AG04449 (cell line): ENCODE results near the gene GAST.

Source experiments
- CTCF ChIA-PET: fragments of 350-600 bp; formaldehyde crosslinking; extraction: SDS; loops from one replicate; lab custom pipeline; 2021; ENCODE audit warnings: antibody characterized with exemption; lab: Yijun Ruan, JAX
- POLR2A ChIA-PET: fragments of 400-600, 350-600 bp; formaldehyde crosslinking; extraction: SDS; loops from one replicate; lab custom pipeline; 2020; ENCODE audit warnings: antibody characterized with exemption, inconsistent platforms; lab: Yijun Ruan, JAX
- DNase-seq: peaks from one replicate; pipeline ENCODE4 v3.0.0-alpha.2; 2010; ENCODE audit warnings: low read depth, low spot score
- H3K4me3 ChIP-seq: 2 replicates; pipeline ENCODE4 v1.5.1; 2011; ENCODE audit warnings: low read depth, mild to moderate bottlenecking, control low read depth, low read length
- TF ChIP-seq, protein P1 (sequence below): IDR thresholded peaks from one replicate; pipeline ENCODE4 v1.5.1; 2011; ENCODE audit warnings: mild to moderate bottlenecking, moderate library complexity, low read length, control low read depth, inconsistent platforms; ENCODE audit not compliant: insufficient read depth; ENCODE audit errors: missing control alignments

The GAST gene

GRCh38 chr17:41678411-41678906 is 33.7 kb upstream of the GAST start:
- no peak overlapping the region for H3K4me3 ChIP-seq
- ChIA-PET CTCF (interaction anchor here (0.7 to 9.2 kb wide), 13 partner anchors 10 to 1059 kb away, joined by 3 to 125 read pairs (median 7); partner anchors contain the start of gene EIF1), POLR2A (interaction anchor here (0.5 to 5.0 kb wide), 3 partner anchors 10 to 30 kb away, joined by 3 to 43 read pairs (median 3); partner anchors contain the start of gene EIF1)
- TF ChIP-seq, protein P1, sequence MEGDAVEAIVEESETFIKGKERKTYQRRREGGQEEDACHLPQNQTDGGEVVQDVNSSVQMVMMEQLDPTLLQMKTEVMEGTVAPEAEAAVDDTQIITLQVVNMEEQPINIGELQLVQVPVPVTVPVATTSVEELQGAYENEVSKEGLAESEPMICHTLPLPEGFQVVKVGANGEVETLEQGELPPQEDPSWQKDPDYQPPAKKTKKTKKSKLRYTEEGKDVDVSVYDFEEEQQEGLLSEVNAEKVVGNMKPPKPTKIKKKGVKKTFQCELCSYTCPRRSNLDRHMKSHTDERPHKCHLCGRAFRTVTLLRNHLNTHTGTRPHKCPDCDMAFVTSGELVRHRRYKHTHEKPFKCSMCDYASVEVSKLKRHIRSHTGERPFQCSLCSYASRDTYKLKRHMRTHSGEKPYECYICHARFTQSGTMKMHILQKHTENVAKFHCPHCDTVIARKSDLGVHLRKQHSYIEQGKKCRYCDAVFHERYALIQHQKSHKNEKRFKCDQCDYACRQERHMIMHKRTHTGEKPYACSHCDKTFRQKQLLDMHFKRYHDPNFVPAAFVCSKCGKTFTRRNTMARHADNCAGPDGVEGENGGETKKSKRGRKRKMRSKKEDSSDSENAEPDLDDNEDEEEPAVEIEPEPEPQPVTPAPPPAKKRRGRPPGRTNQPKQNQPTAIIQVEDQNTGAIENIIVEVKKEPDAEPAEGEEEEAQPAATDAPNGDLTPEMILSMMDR = no peak
- DNase-seq = no peak

DNA sequence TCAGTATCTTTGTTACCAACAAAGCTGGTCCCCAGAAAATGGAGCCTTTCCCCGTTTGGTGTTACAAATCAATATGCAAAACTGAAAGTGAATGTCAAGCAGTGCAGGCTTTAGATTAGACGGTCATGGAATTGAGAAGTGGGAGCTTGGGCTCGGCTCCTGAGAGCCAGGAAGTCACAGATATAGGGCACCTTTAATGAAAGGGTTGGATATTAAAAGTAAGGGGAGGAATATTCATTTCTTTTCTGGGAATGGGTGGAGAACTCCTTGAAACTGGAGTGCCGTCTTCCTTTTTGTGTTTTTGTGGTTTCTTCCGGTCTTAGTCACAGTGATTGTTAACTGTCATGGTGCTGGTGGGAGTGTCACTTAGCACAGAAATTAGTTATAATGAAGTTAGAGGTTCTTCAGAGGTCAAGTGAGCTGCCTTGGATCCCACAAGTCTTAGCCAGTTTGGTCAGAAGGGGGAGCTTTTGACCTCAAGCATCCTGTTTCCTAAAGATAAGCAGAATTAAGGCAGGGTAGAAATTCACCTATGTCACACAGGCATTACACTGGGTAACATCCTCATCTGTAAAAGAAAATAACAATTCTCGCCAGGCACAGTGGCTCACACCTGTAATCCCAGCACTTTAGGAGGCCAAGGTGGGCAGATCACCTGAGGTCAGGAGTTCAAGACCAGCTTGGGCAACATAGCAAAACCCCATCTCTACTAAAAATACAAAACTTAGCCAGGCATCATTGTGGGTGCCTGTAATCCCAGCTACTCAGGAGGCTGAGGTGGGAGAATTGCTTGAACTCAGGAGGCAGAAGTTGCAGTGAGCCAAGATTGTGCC is 33.0 kb upstream of the GAST start:
- TF ChIP-seq, protein P1 = no peak
- H3K4me3 ChIP-seq = no peak overlapping the region; the same call in 1 of the 2 replicates
- no peak for DNase-seq
- ChIA-PET CTCF (interaction anchor here (0.7 to 9.2 kb wide), 13 partner anchors 9 to 1060 kb away, joined by 3 to 125 read pairs (median 7); partner anchors contain the start of gene EIF1), POLR2A (interaction anchor here (0.5 to 5.0 kb wide), 3 partner anchors 10 to 232 kb away, joined by 3 to 43 read pairs (median 3); partner anchors contain the start of gene EIF1)

GRCh38 chr17:41679740-41680425 is 32.2 kb upstream of the GAST start:
- DNase-seq = no peak
- ChIA-PET CTCF (interaction anchor here (0.9 to 9.2 kb wide), 8 partner anchors 9 to 131 kb away, joined by 6 to 125 read pairs (median 8); partner anchors contain the start of gene EIF1), POLR2A (interaction anchor here (0.7 to 5.0 kb wide), 2 partner anchors 9 to 953 kb away, joined by 3 to 43 read pairs; partner anchors contain the start of gene EIF1)
- TF ChIP-seq, protein P1 = no peak
- no peak overlapping the region for H3K4me3 ChIP-seq

DNA sequence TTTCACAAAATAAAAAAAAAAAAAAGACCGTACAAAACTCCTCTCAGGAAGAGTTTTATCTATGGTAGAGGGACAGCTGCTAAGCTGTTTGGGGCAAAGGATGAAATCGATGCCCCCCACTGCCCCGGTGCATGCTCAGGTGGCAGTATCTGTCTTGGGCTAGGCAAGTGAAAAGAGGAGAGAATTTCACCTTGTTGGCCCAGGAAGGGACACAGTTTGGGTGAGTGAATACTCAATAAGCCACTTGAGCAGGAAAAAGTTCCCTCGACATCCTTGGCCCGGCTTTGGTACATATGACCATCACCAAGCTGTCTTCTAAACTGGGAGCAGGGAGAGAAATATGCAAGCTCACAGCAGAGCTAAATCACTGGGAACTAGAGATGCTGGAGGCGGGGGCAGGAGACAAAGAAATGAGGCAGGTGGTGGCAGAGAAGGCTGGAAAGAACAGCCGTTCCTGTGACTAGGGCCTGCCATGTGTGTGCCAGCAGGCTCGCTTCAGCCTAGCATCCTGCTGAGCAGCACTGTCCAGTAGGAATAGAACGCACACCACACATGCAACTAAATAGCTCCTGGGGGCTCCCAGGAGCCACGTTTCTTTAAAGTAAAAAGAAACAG is 31.6 kb upstream of the GAST start:
- TF ChIP-seq, protein P1 = no peak
- H3K4me3 ChIP-seq = no peak overlapping the region
- no peak for DNase-seq
- POLR2A ChIA-PET = interaction anchor here (0.7 to 5.0 kb wide), 2 partner anchors 8 to 954 kb away, joined by 3 to 43 read pairs; partner anchors contain the start of gene EIF1
- CTCF ChIA-PET = interaction anchor here (0.9 to 9.2 kb wide), 6 partner anchors 9 to 132 kb away, joined by 6 to 125 read pairs (median 6); partner anchors contain the start of gene EIF1

- POLR2A ChIA-PET = interaction anchor here (5.0 kb wide), 1 partner anchor 7 kb away, joined by 43 read pairs; the partner anchor contains the start of gene EIF1
- TF ChIP-seq, protein P1 = no peak
- CTCF ChIA-PET = interaction anchor here (1.6 to 9.2 kb wide), 3 partner anchors 14 to 133 kb away, joined by 7 to 125 read pairs (median 9); no protein-coding TSS in a partner anchor
- no peak for DNase-seq
- H3K4me3 ChIP-seq = no peak overlapping the region
These were observed 30.4 kb upstream of the GAST start for GRCh38 chr17:41681776-41682175.
